Endometrial microvascular endothelial cells (primary cell): Measurements from ENCODE around the gene IGSF3. TPM values are rescaled to one million over a fixed set of nuclear protein-coding genes. Genes with fewer than 3 reads are reported as not detected.

Experiments
- in situ Hi-C: cut with HindIII; loops from 2 replicates; pipeline ENCODE4 v1.10.0; 2017; ENCODE audit warnings: low sequenced_read_pairs, low pct_unique_long_range_greater_than_20kb; ENCODE audit errors: inconsistent ontology term
- total RNA-seq: library from RNA; depleted of rRNA; stranded (reverse); fragments of >200 nt; gene quantifications from one replicate; pipeline ENCODE4 v1.2.3, GENCODE V29; 2015; ENCODE audit errors: inconsistent ontology term

The IGSF3 gene
- total RNA-seq = 1.1 TPM

DNA sequence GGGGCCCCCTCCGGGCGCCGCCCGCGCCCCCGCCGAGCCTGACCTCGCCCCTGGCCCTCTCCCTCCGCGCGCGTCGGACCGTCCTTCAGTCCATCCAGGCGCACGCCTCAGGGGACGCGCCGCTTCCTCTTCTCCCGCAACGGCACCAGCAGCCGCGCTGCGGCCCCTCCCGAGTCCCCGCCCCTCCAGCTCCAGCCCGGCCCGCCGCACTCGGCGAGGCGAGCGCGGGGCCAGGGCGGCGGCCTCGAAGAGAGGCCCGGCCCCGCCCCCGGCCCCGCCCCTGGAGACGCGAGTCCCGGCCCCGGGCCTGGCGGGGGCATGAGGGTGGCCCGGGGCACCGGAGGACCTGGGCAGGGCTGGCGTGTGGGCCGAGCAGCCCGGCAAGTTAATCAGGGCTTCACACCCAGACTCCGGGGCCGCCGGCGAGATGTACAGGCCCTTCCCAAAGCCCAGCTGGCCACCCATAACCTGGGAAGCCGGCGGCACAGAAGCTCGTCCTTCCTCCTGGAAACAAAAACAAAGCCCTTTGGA, at the start of gene IGSF3:
TSS of gene IGSF3 (minus strand) at position 159 of the 531 bp plus-strand sequence. CDS start 1,407 bp downstream, outside the sequence.
- in situ Hi-C loops = no loop called here

DNA sequence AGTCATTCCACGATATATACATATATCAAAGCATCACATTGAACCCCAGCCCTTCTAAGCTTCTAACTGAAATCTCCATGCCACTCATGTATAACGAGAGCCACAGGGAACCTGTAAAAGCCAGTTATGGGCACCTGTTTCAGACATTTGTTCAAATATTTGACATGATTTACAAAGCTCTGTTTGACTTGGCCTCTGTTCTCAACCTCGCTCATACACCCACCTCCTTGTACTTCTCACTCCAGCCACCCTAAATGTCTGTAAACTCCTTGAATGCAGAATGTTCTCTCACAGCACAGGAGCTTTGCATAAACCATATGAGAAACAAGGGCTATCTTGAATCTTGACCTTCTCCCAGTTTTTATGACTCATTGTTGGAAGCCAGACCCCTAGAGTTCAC, 49.8 kb upstream of the IGSF3 start:
- in situ Hi-C loops = no loop called here

DNA sequence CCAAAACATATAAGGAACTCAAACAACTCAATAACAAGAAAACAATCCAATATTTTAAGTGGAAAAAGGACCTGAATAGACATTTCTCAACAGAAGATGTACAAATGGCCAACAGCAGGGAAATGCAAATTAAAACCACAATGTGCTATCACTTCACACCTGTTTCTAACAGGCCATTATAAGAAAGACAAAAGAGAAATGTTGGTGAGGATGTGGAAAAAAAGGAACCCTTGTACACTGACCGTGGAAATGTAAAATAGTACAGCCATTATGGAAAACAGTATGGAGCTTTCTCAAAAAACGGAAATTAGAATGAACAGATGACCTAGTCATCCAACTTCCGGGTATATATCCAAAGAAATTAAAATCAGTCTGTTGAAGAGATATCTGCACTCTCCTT, 48.9 kb upstream of the IGSF3 start:
- in situ Hi-C loops = no loop called here

DNA sequence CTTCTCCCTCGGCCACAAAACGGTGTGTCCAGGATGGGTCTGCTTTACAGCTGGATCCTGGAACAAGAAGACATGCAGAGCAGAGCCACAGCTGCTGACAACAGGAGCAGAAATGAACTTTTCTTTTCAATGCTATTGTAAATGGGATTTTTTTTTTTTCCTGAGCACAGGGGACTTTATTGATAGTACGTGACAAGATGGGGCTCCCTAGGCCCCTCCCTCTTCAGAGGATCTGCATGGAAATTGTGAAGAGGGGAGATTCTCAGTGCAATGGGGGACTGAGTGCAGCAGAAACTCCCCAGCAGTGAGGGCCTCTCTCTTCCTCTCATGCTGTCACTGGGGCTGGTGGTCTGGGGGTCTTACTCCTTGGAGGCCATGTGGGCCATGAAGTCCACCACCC, 45.9 kb upstream of the IGSF3 start:
- in situ Hi-C loops = no loop called here

DNA sequence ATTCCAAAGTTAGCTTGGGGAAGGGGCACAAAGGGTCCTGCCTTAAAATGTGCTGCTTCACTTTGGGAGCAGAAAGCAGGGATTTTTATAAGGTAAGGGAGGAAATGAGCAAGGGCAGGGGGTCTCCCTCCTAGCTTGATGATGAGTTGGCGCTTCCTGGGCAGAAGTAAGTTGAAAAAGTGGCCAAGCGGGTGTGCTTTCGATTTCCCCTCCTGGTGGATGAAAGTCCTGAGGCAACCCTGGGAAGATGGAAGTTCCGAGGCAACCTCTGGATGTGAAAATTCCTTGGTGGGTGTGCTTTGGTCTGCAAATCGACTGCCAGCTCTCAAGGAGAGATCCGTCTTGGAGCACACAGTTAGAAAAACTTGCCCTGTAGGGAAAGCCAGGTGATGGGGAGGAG, 45.0 kb upstream of the IGSF3 start:
- in situ Hi-C loops = no loop called here

DNA sequence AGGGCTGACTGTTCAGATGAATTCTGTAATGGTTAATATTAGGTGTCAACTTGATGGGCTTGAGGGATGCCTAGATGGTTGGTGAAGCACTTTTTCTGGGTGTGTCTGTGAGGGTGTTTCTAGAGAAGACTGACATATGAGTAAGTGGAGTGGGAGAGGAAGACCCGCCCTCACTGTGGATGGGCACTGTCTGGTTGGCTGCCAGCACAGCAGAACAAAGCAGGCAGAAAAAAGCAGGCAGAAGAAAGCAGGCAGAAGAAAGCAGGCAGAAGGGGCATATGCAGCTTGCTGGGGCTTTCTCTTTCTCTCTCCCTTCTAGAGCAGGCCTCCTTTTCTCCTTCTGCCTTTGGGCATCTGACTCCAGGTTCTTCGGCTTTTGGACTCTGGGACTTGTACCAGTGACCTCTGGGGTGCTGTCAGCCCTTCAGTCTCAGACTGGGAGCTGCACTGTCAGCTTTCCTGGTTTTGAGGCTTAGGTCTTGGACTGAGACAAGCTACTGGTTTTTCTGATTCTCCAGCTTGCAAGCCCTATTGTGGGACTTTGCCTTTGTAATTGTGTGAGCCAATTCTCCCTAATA, 43.8 kb upstream of the IGSF3 start:
- in situ Hi-C loops = no loop called here

DNA sequence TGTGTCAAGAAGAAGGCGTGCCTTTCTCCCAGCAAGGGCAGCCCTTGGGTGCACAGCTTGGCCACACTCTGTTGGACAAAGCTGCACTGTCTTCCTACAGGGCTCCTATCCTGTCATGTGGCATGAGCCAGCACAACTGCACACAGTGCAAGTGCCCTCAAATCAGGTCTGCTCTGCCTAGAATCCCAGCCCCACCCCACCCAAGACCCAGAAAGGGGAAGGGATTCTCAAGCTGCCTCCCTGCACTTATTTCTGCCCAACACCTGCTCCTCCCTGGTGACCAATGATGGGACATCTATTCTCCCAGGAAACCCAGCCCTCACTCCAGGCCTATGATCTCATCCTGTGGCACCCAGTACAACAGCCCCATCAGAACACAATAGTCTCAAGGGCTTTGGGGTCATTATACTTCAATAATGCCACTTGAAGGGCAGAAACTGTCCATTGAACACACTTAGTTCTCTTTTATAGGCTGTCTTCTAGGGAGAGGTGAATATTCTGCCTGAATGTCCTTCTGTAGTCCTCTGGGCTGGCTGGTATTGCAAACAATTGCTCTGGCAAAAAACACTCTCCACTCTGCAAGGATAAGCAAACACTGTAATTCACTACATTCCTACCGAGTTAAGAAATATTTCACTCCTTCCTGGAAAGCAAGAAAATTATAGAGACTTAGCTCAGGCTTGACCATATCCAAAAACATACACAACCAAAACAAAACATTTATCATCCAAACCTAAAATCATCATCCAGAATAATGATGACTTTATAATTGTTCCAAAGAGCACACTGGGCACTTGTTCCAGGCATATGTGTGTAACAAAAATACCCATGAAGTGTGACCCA, 43.1 kb upstream of the IGSF3 start:
- in situ Hi-C loops = no loop called here

DNA sequence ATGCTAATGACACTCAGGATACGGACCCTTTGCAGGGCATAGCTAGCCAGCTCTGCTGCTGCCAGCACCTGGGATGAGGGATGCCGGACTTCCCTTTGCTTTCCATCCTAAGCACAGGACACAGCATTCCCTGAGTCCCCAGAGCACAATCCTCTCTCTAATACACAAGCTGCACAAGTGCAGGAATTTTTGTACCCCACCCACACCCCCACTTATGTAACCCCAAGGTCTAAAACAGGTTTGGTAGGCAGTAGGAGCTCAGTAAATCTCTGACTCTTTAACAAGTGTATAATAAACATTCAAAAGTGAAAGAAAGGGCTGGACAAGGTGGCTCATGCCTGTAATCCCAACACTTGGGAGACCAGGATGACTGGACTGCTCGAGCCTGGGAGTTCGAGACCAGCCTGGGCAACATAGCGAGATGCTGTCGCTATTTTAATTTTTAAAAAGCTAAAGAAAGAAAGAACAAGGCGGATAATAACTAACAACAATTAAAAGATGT, 42.2 kb upstream of the IGSF3 start:
- in situ Hi-C loops = no loop called here

DNA sequence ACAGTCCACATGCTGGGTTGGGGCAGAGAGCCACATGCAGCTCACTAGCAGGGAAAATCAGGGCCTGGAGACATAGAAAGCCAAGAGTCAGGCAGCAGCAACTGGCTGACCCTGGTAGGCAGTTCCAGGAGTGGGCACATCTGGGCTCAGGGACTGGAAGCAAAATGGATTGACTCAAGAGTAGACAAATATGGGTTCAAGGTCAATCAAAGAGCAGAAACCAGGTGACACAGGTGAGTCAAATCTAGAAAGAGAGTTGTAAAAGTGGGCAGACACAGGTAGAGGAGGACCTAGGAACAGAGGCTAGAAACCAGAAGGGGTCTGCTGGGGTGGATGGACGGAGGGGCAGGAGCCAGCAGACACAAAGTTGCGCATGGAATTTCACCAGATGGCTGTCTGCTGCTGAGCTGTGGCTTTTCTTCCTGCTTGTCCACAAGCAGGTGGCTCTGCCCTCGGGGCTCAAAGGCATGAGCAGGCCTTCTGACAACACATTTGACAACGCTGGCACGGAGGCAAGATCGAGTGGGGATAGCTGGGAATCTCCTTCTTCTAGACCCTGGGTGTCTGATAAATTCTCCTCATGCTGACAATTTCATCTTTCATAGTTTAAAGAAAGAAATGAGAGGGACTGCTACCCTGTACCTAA, 40.8 kb upstream of the IGSF3 start:
- in situ Hi-C loops = no loop called here

DNA sequence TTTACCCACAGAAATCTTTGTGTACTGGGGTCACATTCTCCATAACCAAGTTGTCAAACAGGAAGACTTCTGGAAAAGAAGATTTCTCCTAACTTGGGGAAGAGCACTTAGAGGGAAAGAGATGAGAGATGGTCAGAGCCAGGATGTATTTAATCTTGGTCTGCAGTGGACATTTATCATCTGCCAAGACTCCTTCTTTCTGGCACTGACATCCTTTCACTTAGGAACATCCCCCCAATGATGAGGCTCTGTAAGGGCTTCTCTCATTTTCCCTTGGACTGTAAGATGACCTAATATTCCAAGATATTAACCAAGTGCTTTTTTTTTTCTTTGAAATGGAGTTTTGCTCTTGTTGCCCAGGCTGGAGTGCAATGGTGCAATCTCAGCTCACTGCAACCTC, 39.3 kb upstream of the IGSF3 start:
- in situ Hi-C loops = no loop called here

DNA sequence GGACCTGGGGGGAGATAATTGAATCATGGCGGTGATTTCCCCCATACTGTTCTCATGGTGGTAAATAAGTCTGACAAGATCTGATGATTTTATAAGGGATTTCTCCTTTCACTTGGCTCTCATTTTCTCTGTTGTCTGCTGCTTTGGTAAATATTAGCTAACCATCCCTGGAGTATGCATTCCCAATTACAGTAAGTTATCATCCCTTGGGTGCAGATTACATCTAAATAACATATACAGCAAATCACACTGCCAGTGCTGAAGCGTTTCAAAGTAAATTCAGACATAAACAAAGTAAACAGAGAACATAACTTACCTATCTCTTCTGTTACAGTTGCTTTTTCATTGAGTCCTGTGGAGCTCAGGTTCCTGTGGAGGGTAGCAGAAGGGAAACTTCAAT, 38.6 kb upstream of the IGSF3 start:
- in situ Hi-C loops = no loop called here

DNA sequence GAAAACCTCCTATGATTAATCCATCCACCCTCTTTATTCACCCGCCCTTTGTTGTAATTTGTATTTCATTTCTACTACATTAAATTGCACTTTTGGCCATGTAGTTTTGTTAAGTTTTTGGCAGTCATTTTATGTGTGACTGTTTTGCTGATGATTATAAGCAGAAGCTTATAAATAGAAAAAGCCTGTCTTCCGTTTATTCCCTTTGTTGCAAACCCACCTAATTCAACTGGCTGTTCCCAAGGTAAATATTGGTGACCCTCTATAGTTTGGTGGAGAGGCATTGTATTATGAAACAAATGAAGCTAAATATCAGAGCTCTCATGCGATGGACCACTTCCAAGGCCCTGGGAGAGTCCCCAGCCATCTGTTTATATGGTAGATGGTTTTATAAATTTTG, 36.7 kb upstream of the IGSF3 start:
- in situ Hi-C loops = no loop called here

DNA sequence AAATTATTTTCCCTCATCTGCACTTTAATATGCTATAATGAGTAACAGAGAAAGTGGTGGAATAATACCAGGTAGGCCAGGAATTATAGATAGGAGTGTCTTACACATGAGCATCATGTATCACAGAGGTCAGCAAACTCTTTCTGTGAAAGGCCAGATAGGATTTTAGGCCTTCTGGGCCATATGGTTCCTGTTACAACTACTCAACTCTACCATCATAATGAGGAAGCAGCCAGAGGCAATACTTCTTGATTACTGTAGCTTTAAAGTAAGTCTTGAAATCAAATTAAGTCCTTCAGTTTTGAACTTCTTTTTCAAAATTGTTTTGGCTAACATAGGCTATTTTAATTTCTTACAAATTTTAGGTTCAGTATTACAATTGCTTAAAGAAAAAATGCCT, 32.1 kb upstream of the IGSF3 start:
- in situ Hi-C loops = no loop called here

DNA sequence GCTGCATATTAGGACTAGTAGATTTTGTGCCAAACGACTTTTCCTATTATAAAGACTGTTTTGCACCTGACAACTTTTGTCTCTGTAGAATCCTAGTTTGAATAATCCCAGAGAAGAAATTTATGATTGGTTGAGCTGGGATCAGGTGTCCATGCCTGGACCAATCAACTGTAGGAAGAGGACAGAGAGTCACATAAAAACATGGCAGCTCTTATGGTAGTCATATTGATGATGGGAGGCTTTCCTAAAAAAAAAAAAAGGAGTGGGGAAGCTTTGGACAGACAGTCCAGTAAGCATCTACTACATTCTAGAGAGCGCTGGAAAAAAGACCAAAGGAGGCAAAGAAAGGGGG, 30.7 kb upstream of the IGSF3 start:
- in situ Hi-C loops = no loop called here

DNA sequence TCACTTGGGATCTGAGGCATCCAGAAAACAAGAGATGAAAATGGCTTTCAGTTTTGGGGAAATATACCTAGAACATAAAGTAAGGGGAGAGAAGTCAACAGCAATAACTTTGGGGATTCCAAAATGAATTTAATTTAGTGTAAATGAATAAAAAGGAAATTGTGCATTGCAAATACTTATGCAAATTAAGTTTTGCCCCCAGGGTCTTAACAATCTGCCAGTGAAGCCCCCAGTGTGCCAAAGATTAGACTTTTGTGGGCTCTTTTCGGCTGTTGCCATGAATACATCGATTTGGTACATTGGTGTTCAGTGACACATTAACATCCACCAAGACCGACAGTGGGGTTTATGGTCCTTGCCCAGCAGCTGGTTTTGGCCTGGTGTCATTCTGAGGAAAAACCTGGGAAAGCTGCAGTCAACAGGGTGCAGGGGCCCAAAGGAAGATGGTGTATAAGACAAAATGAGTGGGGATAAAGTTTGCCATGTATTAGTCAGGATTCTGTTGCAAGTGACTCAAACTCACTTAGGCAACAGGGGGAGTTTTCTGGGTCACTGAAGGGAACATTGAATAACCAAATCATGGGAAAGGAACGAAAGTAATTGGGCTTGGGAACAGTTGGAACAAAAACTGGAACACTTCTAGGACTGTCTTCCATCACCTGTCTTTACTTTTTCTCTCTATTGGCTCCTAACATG, 30.2 kb upstream of the IGSF3 start:
- in situ Hi-C loops = no loop called here

DNA sequence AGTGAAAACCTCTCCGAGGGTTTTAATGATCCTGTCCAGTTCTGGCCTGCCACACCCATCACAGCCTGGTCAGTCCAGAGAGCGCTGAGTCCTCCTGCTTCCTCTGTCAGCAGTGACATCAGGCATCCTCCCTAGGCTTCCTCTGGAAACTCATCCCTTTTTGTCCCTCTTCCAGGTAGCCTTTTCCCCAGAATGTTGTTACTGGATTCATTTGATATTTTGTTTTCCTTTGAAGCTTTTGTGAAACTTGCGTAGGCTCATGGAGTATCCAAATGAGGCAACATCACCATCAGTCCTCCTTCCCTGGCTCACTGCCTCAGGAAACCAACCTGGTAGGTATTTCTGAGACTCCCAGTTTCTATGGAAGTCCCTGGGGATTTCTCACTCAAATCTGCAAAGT, 27.0 kb upstream of the IGSF3 start:
- in situ Hi-C loops = no loop called here

DNA sequence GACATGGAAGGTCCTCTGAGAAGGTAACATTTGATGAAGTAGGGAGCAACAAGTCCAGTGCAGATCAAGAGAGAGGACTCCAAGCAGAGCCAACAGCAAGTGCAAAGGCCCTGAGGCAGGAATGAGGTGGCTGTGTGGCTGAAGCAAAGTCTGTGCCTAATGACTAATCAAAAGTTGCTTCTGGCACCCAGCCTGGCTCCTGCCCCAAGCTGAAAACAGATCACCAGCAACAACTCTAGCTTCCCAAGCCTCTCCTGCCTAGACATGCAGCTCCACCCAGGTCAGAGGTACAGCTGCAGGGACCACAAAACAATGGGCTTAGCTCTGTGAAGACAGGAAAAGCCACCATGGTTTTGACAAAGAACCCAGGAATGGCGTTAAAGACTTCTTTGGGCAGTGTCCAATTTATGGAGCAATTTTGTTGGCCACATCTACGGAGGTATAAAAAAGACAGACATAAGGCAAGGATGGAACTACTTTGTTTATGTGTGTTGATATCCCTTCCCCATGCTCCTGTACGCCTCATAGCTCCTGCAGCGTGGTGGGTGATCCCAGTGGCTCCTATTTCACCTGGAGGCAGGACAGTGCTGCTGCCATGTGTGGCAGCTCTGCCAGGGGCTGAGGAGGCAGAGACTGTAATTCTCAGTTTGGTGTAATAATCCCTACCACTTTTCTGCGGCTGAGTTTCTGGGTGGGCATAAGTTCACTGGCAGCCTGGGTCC, 26.4 kb upstream of the IGSF3 start:
- in situ Hi-C loops = no loop called here

DNA sequence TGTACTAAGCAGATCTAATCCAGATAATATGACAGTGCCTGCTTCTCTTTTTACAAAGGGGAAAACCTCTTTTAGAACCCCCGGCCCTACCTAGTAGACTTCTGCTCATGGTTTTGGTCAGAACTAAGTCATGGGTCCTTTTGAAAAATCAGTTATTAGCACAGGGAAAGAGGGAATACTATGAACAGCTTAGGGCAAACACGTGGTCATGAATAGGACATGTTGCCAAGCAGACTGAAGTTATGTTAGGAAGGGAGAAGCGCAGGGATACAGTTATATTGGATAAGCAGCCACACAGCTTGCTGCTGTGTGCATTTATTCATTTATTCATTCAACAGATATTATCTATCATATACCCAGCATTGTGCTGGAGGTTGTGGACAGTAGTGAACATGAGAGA, 25.3 kb upstream of the IGSF3 start:
- in situ Hi-C loops = no loop called here
